ENCODE measurements around the gene ANGPTL4.
"Not testable (repeated sequence)": the region's sequence is repeated elsewhere in the genome, so short reads cannot be mapped to it uniquely, and the experiment has no call there.

DNA sequence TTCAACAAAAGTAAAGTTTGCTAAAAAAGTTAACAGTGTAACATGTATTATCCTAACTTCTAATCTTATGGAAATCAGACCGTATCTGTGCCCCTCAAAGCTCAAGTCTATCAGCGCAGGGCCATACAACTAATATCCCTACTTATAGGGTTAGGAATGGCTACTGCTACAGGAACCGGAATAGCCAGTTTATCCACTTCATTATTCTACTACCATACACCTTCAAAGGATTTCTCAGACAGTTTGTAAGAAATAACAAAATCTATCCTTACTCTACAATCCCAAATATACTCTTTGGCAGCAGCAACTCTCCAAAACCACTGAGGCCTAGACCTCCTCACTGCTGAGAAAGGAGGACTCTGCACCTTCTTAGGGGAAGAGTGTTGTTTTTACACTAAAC, 21.6 kb downstream of the ANGPTL4 start:
- TF ChIP-seq, protein P1, sequence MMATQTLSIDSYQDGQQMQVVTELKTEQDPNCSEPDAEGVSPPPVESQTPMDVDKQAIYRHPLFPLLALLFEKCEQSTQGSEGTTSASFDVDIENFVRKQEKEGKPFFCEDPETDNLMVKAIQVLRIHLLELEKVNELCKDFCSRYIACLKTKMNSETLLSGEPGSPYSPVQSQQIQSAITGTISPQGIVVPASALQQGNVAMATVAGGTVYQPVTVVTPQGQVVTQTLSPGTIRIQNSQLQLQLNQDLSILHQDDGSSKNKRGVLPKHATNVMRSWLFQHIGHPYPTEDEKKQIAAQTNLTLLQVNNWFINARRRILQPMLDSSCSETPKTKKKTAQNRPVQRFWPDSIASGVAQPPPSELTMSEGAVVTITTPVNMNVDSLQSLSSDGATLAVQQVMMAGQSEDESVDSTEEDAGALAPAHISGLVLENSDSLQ (IDR thresholded peaks at IDR 0.05), result not testable (repeated sequence)
- not testable (repeated sequence) for TF ChIP-seq NFRKB (IDR thresholded peaks at IDR 0.05); HDGF (IDR thresholded peaks at IDR 0.05; ENCODE audit: borderline replicate concordance); BHLHE40 (IDR thresholded peaks at IDR 0.05; ENCODE audit: borderline replicate concordance); LEF1 (IDR thresholded peaks at IDR 0.05; ENCODE audit: borderline replicate concordance); ARNT (IDR thresholded peaks at IDR 0.05); SP1 (IDR thresholded peaks at IDR 0.05); SUZ12 (IDR thresholded peaks at IDR 0.05); ZNF384 (IDR thresholded peaks at IDR 0.05); TARDBP (IDR thresholded peaks at IDR 0.05); L3MBTL2 (conservative IDR thresholded peaks at IDR 0.05); ELF4 (IDR thresholded peaks at IDR 0.05); FOXK2 (IDR thresholded peaks at IDR 0.05); FOXA1 (IDR thresholded peaks at IDR 0.05)
